Gastroesophageal sphincter (tissue), 2 donors: ENCODE results near the gene SCN11A.

Experiments used
- EP300 ChIP-seq: sonication (generic); formaldehyde crosslinking; IDR thresholded peaks from one replicate; pipeline ENCODE4 v1.6.1; 2017; ENCODE audit warnings: antibody characterized with exemption, mild to moderate bottlenecking
- POLR2A ChIP-seq, 2 donors: fragments of 450-650 bp; IDR thresholded peaks; one replicate each; pipeline ENCODE4 v1.6.1; 2017; ENCODE audit warnings: antibody characterized with exemption in 2 of 2, mild to moderate bottlenecking in 2 of 2, moderate library complexity in 1 of 2

DNA sequence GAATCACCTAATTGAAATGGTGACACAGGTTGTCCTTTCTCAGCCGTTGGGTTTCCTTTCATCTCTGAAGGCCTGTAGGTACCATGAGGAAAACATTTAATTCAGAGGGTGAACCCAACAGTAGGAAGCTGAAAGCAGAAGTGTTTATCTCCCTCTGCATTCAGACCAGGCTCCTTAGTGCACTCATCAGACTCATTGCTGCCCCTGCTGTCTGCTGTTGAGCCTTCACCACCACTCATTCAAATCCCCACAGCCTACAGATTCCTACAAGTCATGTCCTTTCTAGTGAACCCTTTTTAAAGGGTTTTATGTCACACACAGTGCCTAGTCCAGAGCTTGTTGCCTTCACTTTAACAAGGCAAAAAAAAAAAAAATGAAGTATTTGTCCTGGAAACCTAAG, 13.5 kb upstream of the SCN11A start:
- TF ChIP-seq POLR2A (IDR thresholded peaks at IDR 0.05) (no peak), EP300 (no peak)
